Calu3 (cell line): ENCODE results near the gene ITGB4. TPM values are rescaled to one million over a fixed set of nuclear protein-coding genes. Genes with fewer than 3 reads are reported as not detected.

Experiments used
- BruUV-seq: library from RNA; stranded (reverse); fragments of 400-500 nt; replicated peaks from 2 replicates; lab custom pipeline; 2021; lab: Mats Ljungman, UMichigan
- CTCF ChIA-PET: fragments of 300-600 bp; sonication (Branson Sonifier 250); formaldehyde crosslinking; loops from one replicate; lab custom pipeline; 2022; ENCODE audit warnings: antibody characterized with exemption; lab: Charles Lee
- DNase-seq: peaks from one replicate; pipeline ENCODE4 v3.0.0; 2022
- H3K27ac Mint-ChIP-seq: one replicate; pipeline ENCODE4 v1.8.0; 2022; ENCODE audit warnings: mixed read lengths; ENCODE audit not compliant: unreplicated experiment
- H3K27me3 Mint-ChIP-seq: one replicate; pipeline ENCODE4 v1.8.0; 2022; ENCODE audit warnings: mixed read lengths; ENCODE audit not compliant: unreplicated experiment
- H3K36me3 Mint-ChIP-seq: one replicate; pipeline ENCODE4 v1.8.0; 2022; ENCODE audit warnings: mild to moderate bottlenecking, moderate library complexity, mixed read lengths; ENCODE audit not compliant: insufficient read depth, unreplicated experiment
- H3K4me1 Mint-ChIP-seq: one replicate; pipeline ENCODE4 v1.8.0; 2022; ENCODE audit warnings: mild to moderate bottlenecking, low read depth, mixed read lengths; ENCODE audit not compliant: unreplicated experiment
- H3K4me3 Mint-ChIP-seq: one replicate; pipeline ENCODE4 v1.8.0; 2022; ENCODE audit warnings: mild to moderate bottlenecking, low read depth, moderate library complexity, mixed read lengths; ENCODE audit not compliant: unreplicated experiment
- H3K9me3 Mint-ChIP-seq: one replicate; pipeline ENCODE4 v1.8.0; 2022; ENCODE audit warnings: low read depth, mixed read lengths; ENCODE audit not compliant: unreplicated experiment
- CTCF ChIP-seq: fragments of 200-600 bp; IDR thresholded peaks from one replicate; pipeline ENCODE4 v1.8.0; 2022; ENCODE audit warnings: antibody characterized with exemption; ENCODE audit not compliant: unreplicated experiment
- intact Hi-C: fragments of 100-400 bp; cut with micrococcal nuclease; formaldehyde crosslinking; loops from one replicate; pipeline ENCODE4 v1.10.0; 2022; ENCODE audit not compliant: unreplicated experiment
- total RNA-seq: library from RNA; stranded (reverse); gene quantifications from 2 replicates; pipeline ENCODE4 v1.2.3, GENCODE V29; 2022

ITGB4 gene
- total RNA-seq, 1 experiment from 2014 or later = 253 TPM

GRCh38 chr17:75727391-75727790 lies 6.1 kb downstream of the ITGB4 start:
- Mint-ChIP-seq H3K4me1 (peaks cover 11% of the 10 kb centered on the region), H3K9me3 (no peaks in the 10 kb centered on the region), H3K36me3 (peaks cover 83% of the 10 kb centered on the region), H3K27ac (no peak overlapping the region), H3K4me3 (no peak overlapping the region), H3K27me3 (no peaks in the 10 kb centered on the region)
- CTCF ChIA-PET = no interaction called here
- DNase-seq = no peak
- no TSS peak for BruUV-seq
- TF ChIP-seq CTCF = no peak
- intact Hi-C loops = no loop called here

DNA sequence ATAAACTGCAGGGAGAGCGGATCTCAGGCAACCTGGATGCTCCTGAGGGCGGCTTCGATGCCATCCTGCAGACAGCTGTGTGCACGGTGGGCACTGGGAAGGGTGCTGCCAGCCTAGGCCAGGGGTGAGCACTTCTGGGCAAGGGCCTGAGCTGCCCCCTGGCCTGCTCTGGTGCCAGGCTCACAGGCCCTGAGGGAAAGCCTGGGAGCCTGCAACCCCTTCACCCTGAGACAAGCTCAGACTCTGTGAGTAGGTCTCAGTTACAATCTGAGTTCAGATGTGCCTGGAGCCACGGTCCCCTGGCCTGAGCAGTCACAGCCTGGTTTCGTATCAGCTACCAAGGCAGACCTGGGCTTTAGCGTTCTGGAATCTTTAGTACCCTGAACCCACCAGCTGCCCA lies 8.1 kb downstream of the ITGB4 start:
- no peak for TF ChIP-seq CTCF
- Mint-ChIP-seq H3K4me1 (no peaks in the 10 kb centered on the region), H3K27me3 (no peaks in the 10 kb centered on the region), H3K4me3 (no peak overlapping the region), H3K27ac (no peak overlapping the region), H3K9me3 (no peaks in the 10 kb centered on the region), H3K36me3 (peaks cover 82% of the 10 kb centered on the region)
- no TSS peak for BruUV-seq
- intact Hi-C loops = no loop called here
- CTCF ChIA-PET = no interaction called here
- no peak for DNase-seq

GRCh38 chr17:75730065-75730464 lies 8.8 kb downstream of the ITGB4 start:
- peaks cover 86% of the 10 kb centered on the region for H3K36me3 Mint-ChIP-seq

GRCh38 chr17:75731086-75731715 lies 9.9 kb downstream of the ITGB4 start:
- Mint-ChIP-seq H3K4me1 (no peaks in the 10 kb centered on the region), H3K9me3 (no peaks in the 10 kb centered on the region), H3K4me3 (no peak overlapping the region), H3K27ac (no peak overlapping the region), H3K27me3 (no peaks in the 10 kb centered on the region), H3K36me3 (peaks cover 86% of the 10 kb centered on the region)
- intact Hi-C loops = no loop called here
- CTCF ChIA-PET = interaction anchor here (0.8 to 0.9 kb wide), 2 partner anchors 52 to 68 kb away, joined by 3 to 6 read pairs; no protein-coding TSS in a partner anchor
- BruUV-seq = no TSS peak
- no peak for TF ChIP-seq CTCF
- DNase-seq = no peak

More at GRCh38 chr17:75730065-75730464, 8.8 kb downstream of the ITGB4 start:
- Mint-ChIP-seq H3K9me3 (no peaks in the 10 kb centered on the region), H3K27ac (no peak overlapping the region), H3K4me3 (no peak overlapping the region), H3K27me3 (no peaks in the 10 kb centered on the region), H3K4me1 (no peaks in the 10 kb centered on the region)
- no TSS peak for BruUV-seq
- CTCF ChIA-PET = interaction anchor here (0.6 kb wide), 1 partner anchor 53 kb away, joined by 8 read pairs; no protein-coding TSS in a partner anchor
- intact Hi-C loops = no loop called here
- no peak for DNase-seq
- TF ChIP-seq CTCF = no peak
